ENCODE data around the gene HSPA12B.
"Not testable (repeated sequence)": the region's sequence is repeated elsewhere in the genome, so short reads cannot be mapped to it uniquely, and the experiment has no call there.

Gene HSPA12B

DNA sequence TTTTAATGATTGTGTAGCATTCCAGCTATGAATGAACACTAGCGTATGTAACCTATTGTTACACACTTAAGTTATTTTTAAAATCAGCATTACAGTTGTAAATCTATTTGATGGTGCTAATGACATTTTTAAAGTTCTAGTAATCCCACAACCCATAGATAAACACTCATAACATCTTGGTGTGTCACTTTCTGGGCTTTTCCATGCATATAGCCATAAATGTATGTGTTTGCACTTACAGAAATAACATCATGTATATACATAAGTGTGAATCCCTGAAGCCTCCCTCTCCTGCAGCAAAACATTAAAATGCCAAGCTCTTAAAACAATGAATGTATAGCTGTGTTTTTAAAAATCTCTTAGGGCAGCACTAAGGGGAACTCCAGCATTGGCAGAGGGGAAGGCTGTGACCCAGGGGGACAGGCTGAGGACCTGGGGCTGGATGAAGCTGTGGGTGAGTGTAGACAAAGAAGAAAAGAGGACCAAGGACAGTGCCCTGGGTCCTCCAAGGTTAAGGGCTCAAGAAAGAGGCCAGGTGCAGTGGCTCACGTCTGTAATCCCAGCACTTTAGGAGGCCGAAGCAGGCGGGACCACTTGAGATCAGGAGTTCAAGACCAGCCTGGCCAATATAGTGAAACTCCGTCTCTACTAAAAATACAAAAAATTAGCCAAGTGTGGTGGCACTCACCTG, 55.0 kb downstream of the HSPA12B start:
- DNase-seq (ENCODE audit: low spot score), result no peak

DNA sequence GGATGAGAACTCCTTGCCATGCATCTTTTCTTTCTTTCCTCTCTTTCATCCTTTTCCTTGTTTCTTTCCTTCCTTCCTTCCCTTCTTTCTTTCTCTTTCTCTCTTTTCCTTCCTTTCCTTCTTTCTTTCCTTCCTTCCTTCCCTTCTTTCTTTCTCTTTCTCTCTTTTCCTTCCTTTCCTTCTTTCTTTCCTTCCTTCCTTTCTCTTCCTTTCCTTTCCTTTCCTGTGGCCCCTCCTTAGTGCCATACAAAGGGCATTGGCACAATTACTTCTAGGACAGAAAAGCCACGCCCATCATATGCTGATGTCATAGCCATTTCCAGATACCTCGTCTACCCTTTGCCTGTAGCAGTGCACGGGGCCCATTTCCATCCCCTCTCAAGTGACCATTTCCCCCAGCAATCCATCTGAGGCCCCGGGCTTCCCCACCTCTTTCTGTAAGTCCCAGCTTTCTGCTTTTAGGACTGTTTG, 56.2 kb downstream of the HSPA12B start:
- no peak for DNase-seq (ENCODE audit: low spot score)

DNA sequence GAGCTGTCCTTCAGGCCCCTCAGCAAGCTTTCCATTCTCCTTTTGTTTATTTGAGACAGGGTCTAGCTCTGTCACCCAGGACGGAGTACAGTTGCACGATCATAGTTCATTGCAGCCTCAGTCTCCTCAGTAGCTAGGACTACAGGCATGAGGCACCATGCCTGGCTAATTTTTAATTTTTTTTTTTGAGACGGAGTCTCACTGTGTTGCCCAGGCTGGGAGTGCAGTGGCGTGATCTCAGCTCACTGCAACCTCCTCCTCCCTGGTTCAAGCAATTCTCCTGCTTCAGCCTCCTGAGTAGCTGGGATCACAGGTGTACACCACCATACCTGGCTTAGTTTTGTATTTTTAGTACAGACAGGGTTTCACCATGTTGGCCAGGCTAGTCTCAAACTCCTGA, 56.7 kb downstream of the HSPA12B start:
- not testable (repeated sequence) for DNase-seq (ENCODE audit: low spot score)

DNA sequence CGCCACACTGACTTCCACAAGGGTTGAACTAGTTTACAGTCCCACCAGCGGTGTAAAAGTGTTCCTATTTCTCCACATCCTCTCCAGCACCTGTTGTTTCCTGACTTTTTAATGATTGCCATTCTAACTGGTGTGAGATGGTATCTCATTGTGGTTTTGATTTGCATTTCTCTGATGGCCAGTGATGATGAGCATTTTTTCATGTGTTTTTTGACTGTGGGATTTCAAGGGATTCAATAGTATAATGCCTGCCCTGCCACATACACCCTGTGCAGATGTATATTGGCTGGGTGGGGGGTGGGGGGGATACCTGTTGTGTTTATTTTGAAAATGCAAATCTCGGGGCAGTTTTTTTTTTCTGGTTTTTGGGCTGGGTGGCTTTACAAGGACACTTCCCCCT, 61.7 kb downstream of the HSPA12B start:
- not testable (repeated sequence) for DNase-seq (ENCODE audit: low spot score)

DNA sequence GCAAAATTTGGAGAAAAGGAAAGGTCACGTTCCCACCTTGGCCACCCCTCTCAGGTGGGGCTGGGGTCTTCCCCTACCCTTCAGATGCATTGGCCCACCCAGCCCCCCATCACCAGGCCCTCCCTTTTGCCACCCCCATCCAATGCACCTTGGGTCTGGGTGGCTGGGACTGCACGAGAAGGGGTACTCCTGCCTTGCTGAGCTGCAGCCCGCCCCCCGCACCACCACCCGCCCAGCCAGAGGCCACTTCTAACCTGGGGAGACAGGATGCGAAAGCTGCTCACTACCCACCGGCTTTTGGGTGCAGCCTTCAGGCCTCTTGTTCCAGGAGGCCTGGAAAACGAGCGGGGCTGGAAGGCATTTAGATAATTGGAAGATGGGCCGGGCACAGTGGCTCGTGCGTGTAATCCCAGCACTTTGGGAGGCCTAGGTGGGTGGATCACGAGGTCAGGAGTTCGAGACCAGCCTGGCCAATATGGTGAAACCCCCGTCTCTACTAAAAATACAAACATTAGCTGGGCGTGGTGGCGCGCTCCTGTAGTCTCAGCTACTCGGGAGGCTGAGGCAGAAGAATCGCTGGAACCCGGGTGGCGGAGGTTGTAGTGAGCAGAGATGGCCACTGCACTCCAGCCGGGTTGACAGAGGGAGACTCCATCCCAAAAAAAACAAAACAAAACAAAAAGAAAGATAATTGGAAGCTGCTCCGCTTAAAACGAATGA, 62.4 kb downstream of the HSPA12B start:
- no peak for DNase-seq (ENCODE audit: low spot score)

DNA sequence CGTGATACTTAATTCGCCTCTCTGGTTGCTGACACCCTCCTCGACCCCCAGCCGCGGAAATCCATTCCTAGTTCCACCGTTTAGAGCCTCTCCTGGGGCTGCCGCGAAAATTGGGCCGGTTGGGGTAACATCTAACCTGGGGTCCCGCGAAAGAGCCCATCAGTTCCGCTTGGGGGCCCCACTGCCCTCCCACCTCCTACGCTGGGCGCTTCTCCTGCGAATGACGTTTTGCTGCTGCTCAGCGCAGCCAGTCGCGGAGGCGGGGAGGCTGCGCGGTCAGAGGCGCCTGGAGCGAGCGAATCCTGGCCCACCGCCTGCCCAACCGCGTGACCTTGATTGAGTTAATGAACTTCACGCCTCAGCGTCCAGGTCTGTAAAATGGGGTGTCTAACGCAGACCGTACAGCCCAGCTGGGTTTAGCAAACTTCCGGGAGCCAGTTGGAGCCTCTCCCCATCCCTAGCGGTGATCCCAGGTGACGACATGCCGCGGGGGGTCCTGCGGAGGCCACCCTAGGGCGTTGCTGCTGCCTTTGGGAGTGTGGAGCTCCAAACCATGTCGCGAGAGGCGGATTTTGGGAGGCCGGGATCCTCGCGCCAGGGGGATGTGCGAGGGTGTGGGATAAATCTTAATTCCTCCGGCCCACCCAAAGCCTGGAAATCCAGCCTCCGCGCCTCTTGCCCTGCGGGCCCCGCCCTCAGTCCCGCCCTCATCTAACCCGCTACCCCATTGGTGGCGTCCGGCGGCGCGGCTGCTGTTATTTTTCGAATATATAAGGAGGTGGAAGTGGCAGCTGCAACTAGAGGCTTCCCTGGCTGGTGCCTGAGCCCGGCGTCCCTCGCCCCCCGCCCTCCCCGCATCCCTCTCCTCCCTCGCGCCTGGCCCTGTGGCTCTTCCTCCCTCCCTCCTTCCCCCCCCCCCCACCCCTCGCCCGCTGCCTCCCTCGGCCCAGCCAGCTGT, 63.3 kb downstream of the HSPA12B start, which contains the start of gene CDC25B:
CDC25B (plus strand) TSS at position 800 of the 958 bp plus-strand sequence. CDS start 222 bp downstream, outside the sequence.
- DNase-seq (ENCODE audit: low spot score), result peak; percentile 95

DNA sequence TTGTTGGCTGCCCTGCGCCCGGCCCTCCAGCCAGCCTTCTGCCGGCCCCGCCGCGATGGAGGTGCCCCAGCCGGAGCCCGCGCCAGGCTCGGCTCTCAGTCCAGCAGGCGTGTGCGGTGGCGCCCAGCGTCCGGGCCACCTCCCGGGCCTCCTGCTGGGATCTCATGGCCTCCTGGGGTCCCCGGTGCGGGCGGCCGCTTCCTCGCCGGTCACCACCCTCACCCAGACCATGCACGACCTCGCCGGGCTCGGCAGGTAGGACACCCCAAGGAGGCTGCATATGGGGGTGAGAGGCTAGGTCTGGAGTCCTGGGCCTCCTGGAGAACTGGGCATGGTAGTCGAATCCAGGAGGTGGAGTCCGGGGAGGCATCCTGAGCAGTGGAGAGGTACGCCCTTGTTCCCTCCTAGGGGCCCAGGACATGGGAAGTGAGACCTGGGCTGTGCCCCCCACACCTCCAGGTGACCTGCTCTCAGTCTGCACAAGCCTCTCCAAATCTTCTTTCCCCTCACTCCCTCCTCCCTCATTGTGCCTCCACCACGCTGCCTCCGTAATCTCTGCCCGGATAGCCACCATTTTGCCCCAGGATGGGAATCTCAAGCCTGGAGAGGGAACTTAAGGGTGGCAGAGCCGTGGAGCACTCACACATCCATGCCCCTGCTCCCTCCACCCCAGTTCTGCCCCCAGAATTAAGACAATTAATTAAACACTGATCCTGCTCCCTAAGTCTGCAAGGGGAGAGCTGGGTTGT, 64.2 kb downstream of the HSPA12B start:
- no peak for DNase-seq (ENCODE audit: low spot score)

DNA sequence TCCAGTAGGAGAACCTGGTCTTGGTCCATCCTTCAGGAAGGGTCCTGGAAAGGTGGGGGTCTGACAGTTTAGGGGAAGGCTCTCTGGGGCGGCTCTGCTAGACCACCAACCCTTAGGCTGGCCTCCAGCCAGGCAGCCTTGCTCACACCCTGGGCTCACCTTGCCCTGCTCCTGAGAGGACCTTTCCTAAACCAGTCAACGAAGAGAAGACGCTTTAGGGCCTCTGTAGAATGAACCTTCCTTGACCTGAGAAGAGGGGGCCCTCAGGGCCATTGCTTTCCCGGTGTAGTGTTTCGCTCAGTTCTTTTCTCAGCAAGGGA, 64.7 kb downstream of the HSPA12B start:
- no peak for DNase-seq (ENCODE audit: low spot score)

DNA sequence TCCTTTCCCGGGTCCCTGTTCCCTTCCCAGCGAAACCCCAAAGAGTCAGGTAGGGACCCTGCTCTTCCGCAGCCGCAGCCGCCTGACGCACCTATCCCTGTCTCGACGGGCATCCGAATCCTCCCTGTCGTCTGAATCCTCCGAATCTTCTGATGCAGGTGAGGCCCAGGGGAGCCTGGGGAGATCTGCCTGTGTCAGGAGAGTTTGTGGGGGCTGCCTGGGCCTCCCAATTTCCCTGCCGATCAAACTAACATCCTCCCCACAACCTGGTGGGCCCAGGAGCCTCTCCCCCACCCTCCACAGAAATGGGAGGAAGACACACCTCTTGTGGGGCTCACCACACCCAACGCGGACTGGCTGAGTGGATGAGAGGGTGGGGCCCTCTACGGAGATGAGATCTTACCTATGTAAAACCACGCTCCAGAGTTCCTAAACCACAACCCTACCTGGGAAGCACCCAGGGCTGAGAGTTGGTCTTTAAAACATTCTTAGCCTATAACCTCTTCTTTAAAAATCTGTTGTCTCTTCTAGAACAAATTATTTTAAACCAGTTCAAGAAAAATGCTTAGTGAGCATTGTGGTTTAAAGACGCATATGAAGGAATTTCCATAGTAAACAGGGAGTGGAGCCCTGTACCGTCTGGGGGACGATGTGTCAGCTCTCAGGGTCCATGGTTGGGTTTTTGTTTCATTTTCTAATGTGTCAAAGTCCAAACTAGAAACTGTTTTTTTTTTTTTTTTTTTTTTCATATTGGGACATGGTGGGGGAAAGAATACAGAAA, 65.3 kb downstream of the HSPA12B start:
- peak; percentile 48 for DNase-seq (ENCODE audit: low spot score)

DNA sequence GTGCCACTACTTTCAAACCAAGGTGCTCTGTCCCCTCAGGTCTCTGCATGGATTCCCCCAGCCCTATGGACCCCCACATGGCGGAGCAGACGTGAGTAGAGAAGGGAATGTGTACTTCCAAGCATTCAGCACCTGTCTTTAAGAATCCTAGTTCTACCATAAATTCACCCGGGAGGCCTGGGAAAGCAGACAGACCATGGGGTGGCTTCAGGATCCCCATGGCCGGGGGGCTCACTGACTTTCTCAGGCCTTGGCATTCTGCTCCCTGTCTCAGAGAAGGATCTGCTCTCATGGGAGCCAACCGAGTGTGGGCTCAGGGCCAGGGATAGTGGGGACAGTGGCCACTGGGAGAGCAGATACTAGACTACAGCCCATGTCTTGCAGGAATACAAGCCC, 65.9 kb downstream of the HSPA12B start:
- DNase-seq (ENCODE audit: low spot score), result no peak

DNA sequence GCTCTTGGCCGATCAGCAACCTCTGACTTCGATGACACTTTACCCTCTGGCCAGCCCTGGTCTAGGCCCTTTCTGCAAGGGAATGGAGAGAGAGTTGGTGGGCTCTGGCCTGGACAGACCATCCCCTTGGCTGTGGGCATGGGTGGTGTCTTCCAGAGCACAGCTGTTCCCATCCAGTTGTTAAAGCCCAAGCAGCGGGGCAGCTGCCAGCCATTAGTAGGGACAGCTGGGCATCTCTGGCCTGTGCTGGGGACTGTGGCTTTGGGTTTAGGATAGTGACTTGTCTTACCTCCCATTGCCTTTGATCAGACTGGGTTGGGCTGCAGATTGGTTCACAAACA, 66.4 kb downstream of the HSPA12B start:
- no peak for DNase-seq (ENCODE audit: low spot score)

DNA sequence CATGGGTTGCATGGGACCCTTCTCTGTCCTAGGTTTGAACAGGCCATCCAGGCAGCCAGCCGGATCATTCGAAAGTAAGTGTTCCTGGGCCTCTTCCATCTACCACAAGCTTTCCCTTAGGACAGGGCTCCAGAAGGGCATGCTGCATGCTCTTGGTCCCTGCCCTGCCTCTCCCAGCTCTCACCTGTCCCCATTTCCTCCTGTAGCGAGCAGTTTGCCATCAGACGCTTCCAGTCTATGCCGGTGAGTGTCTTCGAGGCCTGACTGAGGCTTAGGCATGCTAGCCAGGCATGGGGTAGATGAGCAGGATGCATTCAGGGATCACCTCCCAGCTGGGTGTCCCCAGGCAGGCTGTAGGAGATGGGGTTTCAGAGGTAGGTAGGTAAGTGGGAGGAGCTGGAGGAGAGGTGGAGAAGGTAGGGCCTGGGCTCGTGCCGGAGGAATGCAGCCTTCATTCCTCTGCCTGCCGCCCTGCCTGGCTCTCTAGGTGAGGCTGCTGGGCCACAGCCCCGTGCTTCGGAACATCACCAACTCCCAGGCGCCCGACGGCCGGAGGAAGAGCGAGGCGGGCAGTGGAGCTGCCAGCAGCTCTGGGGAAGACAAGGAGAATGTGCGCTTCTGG, 67.9 kb downstream of the HSPA12B start:
- DNase-seq (ENCODE audit: low spot score), result no peak

DNA sequence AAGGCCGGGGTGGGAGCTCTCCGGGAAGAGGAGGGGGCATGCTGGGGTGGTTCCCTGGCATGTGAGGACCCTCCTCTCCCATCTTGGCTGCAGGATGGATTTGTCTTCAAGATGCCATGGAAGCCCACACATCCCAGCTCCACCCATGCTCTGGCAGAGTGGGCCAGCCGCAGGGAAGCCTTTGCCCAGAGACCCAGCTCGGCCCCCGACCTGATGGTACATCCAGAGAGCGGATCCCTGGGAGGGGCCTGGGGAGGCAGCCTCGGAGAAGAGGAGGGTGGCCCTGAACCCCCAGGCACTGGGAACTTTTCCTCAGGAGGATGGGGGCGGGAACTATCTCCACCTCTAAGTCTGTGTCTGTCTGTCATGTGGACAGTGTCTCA, 68.4 kb downstream of the HSPA12B start:
- DNase-seq (ENCODE audit: low spot score), result no peak

DNA sequence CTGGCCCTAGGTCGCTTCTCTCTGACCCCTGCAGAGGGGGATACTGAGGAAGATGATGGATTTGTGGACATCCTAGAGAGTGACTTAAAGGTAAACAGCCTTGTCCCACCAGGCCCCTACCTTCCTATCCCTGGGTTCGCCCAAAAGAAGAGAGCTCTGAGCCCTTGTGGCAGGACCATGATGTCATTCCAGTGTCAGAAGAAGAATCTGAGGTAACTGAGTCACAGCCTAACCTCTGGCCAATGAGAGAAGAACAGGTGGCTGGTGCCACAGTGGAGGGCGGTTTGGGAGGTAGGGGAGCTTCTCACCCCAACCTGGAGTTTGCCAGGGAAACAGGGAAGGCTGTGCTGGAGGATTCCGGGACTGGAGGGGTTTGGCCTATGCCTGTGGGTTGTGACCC, 68.8 kb downstream of the HSPA12B start:
- DNase-seq (ENCODE audit: low spot score), result no peak

DNA sequence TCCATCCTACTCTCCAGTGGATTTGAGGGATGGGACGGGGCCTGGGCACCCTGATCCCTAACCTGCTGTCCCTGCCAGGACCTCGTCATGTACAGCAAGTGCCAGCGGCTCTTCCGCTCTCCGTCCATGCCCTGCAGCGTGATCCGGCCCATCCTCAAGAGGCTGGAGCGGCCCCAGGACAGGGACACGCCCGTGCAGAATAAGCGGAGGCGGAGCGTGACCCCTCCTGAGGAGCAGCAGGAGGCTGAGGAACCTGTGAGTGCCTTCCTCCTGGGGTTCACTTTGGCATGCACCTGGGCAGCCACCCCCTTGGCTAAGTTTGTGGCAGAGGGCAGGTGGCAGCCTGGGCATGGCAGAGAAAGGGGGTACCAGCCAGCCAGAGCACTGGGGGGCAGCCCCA, 69.4 kb downstream of the HSPA12B start:
- DNase-seq (ENCODE audit: low spot score), result no peak
